Panc1 (cell line): ENCODE measurements around the gene MAGED2. TPM values are rescaled to one million over a fixed set of nuclear protein-coding genes. Genes with fewer than 3 reads are reported as not detected.

ENCODE experiments used
- ATAC-seq: fragments of 200-7000 bp; cut with Tn5 transposase; 2 replicates; pipeline ENCODE4 v1.9.1; 2020; ENCODE audit warnings: mild to moderate bottlenecking, moderate library complexity
- BruUV-seq: library from RNA; stranded (reverse); fragments of 400-500 nt; replicated peaks from 2 replicates; lab custom pipeline; 2021; lab: Mats Ljungman, UMichigan
- CTCF ChIA-PET: fragments of 300-600 bp; sonication (Branson Sonifier 250); formaldehyde crosslinking; loops from one replicate; lab custom pipeline; 2022; ENCODE audit warnings: antibody characterized with exemption; lab: Charles Lee
- POLR2A ChIA-PET: fragments of 300-600 bp; sonication (Branson Sonifier 250); formaldehyde crosslinking; loops from one replicate; lab custom pipeline; 2022; ENCODE audit warnings: antibody characterized with exemption; lab: Charles Lee
- DNase-seq: peaks from one replicate; pipeline ENCODE4 v3.0.0-alpha.2; 2010; ENCODE audit warnings: low read depth, low spot score
- H3K27ac ChIP-seq: 2 replicates; pipeline ENCODE4 v1.5.1; 2011; ENCODE audit warnings: mild to moderate bottlenecking, low read length, inconsistent platforms
- H3K27me3 ChIP-seq: fragments of 200-500 bp; sonication (Bioruptor generic); 2 replicates; pipeline ENCODE4 v1.6.0; 2014; ENCODE audit warnings: low read length, inconsistent platforms; ENCODE audit not compliant: control insufficient read depth, insufficient read depth
- H3K36me3 ChIP-seq: fragments of 200-500 bp; sonication (Bioruptor generic); 2 replicates; pipeline ENCODE4 v1.5.1; 2014; ENCODE audit warnings: inconsistent platforms, mild to moderate bottlenecking, low read length, moderate library complexity; ENCODE audit not compliant: control insufficient read depth, insufficient read depth
- H3K4me1 ChIP-seq: 2 replicates; pipeline ENCODE4 v1.5.1; 2011; ENCODE audit warnings: inconsistent platforms, mild to moderate bottlenecking, low read length, moderate library complexity; ENCODE audit not compliant: control insufficient read depth, insufficient read depth
- H3K4me3 ChIP-seq, 2 experiments: 2 replicates each; pipeline ENCODE4 v1.5.1; 2011 to 2012; ENCODE audit warnings: low read depth in 2 of 2, low read length in 2 of 2, mild to moderate bottlenecking in 2 of 2, inconsistent platforms in 1 of 2, moderate library complexity in 1 of 2
- H3K9me3 ChIP-seq: fragments of 200-500 bp; sonication (Bioruptor generic); 2 replicates; pipeline ENCODE4 v1.5.1; 2014; ENCODE audit warnings: low read depth, mild to moderate bottlenecking, inconsistent platforms, low read length, moderate library complexity; ENCODE audit not compliant: control insufficient read depth, insufficient read depth
- CTCF ChIP-seq: fragments of 450-650 bp; IDR thresholded peaks from 2 replicates; pipeline ENCODE4 v1.5.1; 2017; ENCODE audit warnings: mild to moderate bottlenecking
- POLR2AphosphoS5 ChIP-seq: IDR thresholded peaks from 2 replicates; pipeline ENCODE4 v1.6.1; 2012; ENCODE audit warnings: mild to moderate bottlenecking, low read depth, low read length, moderate library complexity
- REST ChIP-seq, 2 experiments: IDR thresholded peaks; 2 replicates each; pipeline ENCODE4 v1.6.1; 2011 to 2012; ENCODE audit warnings: low read depth in 2 of 2, control low read depth in 1 of 2, low read length in 1 of 2, mild to moderate bottlenecking in 1 of 2, moderate library complexity in 1 of 2; ENCODE audit not compliant: insufficient read depth in 1 of 2
- SIN3A ChIP-seq: IDR thresholded peaks from 2 replicates; pipeline ENCODE4 v1.6.1; 2012; ENCODE audit warnings: low read depth, mild to moderate bottlenecking, low read length, moderate library complexity, borderline replicate concordance; ENCODE audit not compliant: insufficient read depth
- TCF7L2 ChIP-seq: IDR thresholded peaks from 2 replicates; pipeline ENCODE4 v1.6.1; 2011; ENCODE audit warnings: mild to moderate bottlenecking, low read depth, low read length, inconsistent platforms
- in situ Hi-C: cut with HindIII; loops from 2 replicates; pipeline ENCODE4 v1.10.0; 2016; ENCODE audit warnings: low sequenced_read_pairs, low pct_unique_long_range_greater_than_20kb
- intact Hi-C: fragments of 100-400 bp; cut with micrococcal nuclease; formaldehyde crosslinking; loops from one replicate; pipeline ENCODE4 v1.10.0; 2022; ENCODE audit not compliant: unreplicated experiment
- total RNA-seq: library from RNA; stranded (reverse); gene quantifications from one replicate; pipeline ENCODE4 v1.2.1, GENCODE V29; 2021; ENCODE audit not compliant: unreplicated experiment

The MAGED2 gene
- total RNA-seq, 1 experiment from 2014 or later = 69.5 TPM

DNA sequence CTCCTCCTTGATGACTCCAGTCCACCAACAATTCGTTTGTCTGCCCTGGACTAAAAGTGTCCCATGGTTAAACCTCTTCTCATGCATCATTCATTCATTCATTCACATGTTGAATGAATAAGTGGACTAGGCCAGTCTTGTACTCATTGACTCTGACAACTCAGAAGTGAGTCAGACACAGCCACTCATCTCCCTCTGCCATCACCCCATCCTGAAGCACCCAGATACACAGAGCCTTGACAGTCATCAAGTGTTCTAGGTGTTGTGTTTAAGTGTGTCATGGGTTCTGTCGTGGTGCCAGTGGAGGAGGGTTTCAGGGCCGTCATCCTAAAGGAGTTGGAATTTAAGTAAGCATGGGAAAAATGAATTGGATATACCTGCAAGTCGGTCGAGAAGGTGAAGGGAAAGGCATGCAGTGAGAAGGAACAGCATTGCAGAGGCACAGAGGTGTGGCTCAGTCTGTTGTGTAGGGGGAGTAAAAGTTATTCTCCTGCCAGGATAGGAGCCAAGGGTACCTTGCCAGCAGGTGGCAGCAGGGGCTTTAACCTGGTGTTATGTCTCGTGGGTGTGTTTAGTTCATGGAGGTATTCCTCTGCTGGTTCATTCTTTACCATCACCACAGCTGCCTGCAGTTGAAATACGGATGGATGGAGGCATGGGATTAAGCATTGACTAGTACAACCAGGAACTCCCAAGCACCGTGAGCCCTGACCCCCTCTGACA lies 18.3 kb downstream of the MAGED2 start:
- BruUV-seq = no TSS peak
- no peaks in the 10 kb centered on the region for H3K9me3 ChIP-seq
- DNase-seq (no peak), ATAC-seq (no peak)
- POLR2A ChIA-PET = no interaction called here
- H3K27me3 ChIP-seq = no peaks in the 10 kb centered on the region
- no peaks in the 10 kb centered on the region for H3K36me3 ChIP-seq
- CTCF ChIA-PET = no interaction called here
- TF ChIP-seq POLR2AphosphoS5 (no peak), TCF7L2 (no peak), CTCF (no peak; the same call in 1 of the 2 replicates)
- intact Hi-C loops = no loop called here
- no peak overlapping the region for H3K27ac ChIP-seq
- in situ Hi-C loops = no loop called here
- no peaks in the 10 kb centered on the region for H3K4me1 ChIP-seq
- H3K4me3 ChIP-seq = no peak overlapping the region

- intact Hi-C loops (no loop called here), in situ Hi-C loops (no loop called here)
- H3K27ac ChIP-seq = no peak overlapping the region
- BruUV-seq = no TSS peak
- ChIA-PET POLR2A (no interaction called here), CTCF (no interaction called here)
- DNase-seq (no peak), ATAC-seq (no peak)
- no peak for TF ChIP-seq SIN3A
- TF ChIP-seq REST (IDR thresholded peaks at IDR 0.05; ENCODE audit: insufficient read depth in 1 of 2, low read depth in 2 of 2, low read length in 1 of 2) = no peak
- TF ChIP-seq POLR2AphosphoS5 = no peak
- no peak for TF ChIP-seq TCF7L2
- no peak for TF ChIP-seq CTCF
- no peaks in the 10 kb centered on the region for H3K9me3 ChIP-seq
- H3K4me1 ChIP-seq = no peaks in the 10 kb centered on the region
- no peaks in the 10 kb centered on the region for H3K27me3 ChIP-seq
- H3K36me3 ChIP-seq = no peaks in the 10 kb centered on the region
- H3K4me3 ChIP-seq = no peak overlapping the region
Measured at GRCh38 chrX:54826598-54826997, 19.1 kb downstream of the MAGED2 start.
